A673 (cell line): Measurements from ENCODE around the gene P3H3. TPM values are rescaled to one million over a fixed set of nuclear protein-coding genes. Genes with fewer than 3 reads are reported as not detected.

Experiments used
- BruUV-seq: library from RNA; stranded (reverse); fragments of 400-500 nt; replicated peaks from 2 replicates; lab custom pipeline; 2021; lab: Mats Ljungman, UMichigan
- CTCF ChIA-PET: fragments of 300-600 bp; sonication (Branson Sonifier 250); formaldehyde crosslinking; loops from one replicate; lab custom pipeline; 2022; ENCODE audit warnings: antibody characterized with exemption; lab: Charles Lee
- POLR2A ChIA-PET: fragments of 300-600 bp; sonication (Branson Sonifier 250); formaldehyde crosslinking; loops from one replicate; lab custom pipeline; 2022; ENCODE audit warnings: antibody characterized with exemption; ENCODE audit not compliant: low non-redundant PET; lab: Charles Lee
- DNase-seq: peaks from one replicate; pipeline ENCODE4 v3.0.0-alpha.2; 2015; ENCODE audit warnings: low spot score
- H3K27ac ChIP-seq: fragments of 200-600 bp; sonication (generic); 2 replicates; pipeline ENCODE4 v1.5.1; 2016; ENCODE audit warnings: mixed run types, low read depth, mild to moderate bottlenecking, mixed read lengths, antibody characterized with exemption, low read length; ENCODE audit not compliant: poor library complexity, severe bottlenecking
- H3K27me3 ChIP-seq: fragments of 200-600 bp; sonication (generic); replicated peaks from 2 replicates; pipeline ENCODE4 v1.6.1; 2017; ENCODE audit warnings: mixed run types, low read depth, mild to moderate bottlenecking, mixed read lengths, antibody characterized with exemption, low read length; ENCODE audit not compliant: insufficient read depth, poor library complexity
- H3K36me3 ChIP-seq: fragments of 200-600 bp; sonication (generic); 2 replicates; pipeline ENCODE4 v1.6.1; 2016; ENCODE audit warnings: mixed run types, mild to moderate bottlenecking, mixed read lengths, antibody characterized with exemption, low read length; ENCODE audit not compliant: insufficient read depth, poor library complexity, severe bottlenecking
- H3K4me1 ChIP-seq: fragments of 200-600 bp; sonication (generic); 2 replicates; pipeline ENCODE4 v1.6.1; 2017; ENCODE audit warnings: mixed run types, mild to moderate bottlenecking, mixed read lengths, antibody characterized with exemption, low read length; ENCODE audit not compliant: insufficient read depth, poor library complexity, severe bottlenecking
- H3K4me3 ChIP-seq: fragments of 200-600 bp; sonication (generic); 2 replicates; pipeline ENCODE4 v1.5.1; 2016; ENCODE audit warnings: low read depth, mixed run types, mild to moderate bottlenecking, mixed read lengths, low read length; ENCODE audit not compliant: poor library complexity, severe bottlenecking
- H3K9me3 ChIP-seq: fragments of 200-600 bp; sonication (generic); 2 replicates; pipeline ENCODE4 v1.6.1; 2016; ENCODE audit warnings: mixed run types, low read depth, mild to moderate bottlenecking, mixed read lengths, antibody characterized with exemption, low read length; ENCODE audit not compliant: poor library complexity, severe bottlenecking
- EZH2 ChIP-seq: fragments of 200-600 bp; sonication (generic); IDR thresholded peaks from 2 replicates; pipeline ENCODE4 v1.6.1; 2017; ENCODE audit warnings: borderline replicate concordance, low read depth, mild to moderate bottlenecking, mixed read lengths, antibody characterized with exemption, low read length; ENCODE audit not compliant: poor library complexity, severe bottlenecking
- intact Hi-C: fragments of 100-400 bp; cut with micrococcal nuclease; formaldehyde crosslinking; loops from one replicate; pipeline ENCODE4 v1.10.0; 2022; ENCODE audit not compliant: unreplicated experiment
- total RNA-seq: library from RNA; stranded (reverse); gene quantifications from 2 replicates; pipeline ENCODE4 v1.2.3, GENCODE V29; 2021
- TF ChIP-seq, protein P1 (sequence below): fragments of 300-800, 200-600 bp; sonication (generic); conservative IDR thresholded peaks from 2 replicates; pipeline ENCODE4 v1.5.1; 2017; ENCODE audit warnings: low read depth, mild to moderate bottlenecking, antibody characterized with exemption, low read length, moderate library complexity, mixed read lengths

P3H3 gene
- total RNA-seq, 1 experiment from 2014 or later: 45.3 TPM

- ChIA-PET POLR2A (interaction anchor here (0.6 kb wide), 1 partner anchor 77 kb away, joined by 15 read pairs; no protein-coding TSS in a partner anchor), CTCF (no interaction called here)
- Histone ChIP-seq H3K9me3 (no peaks in the 10 kb centered on the region), H3K27me3 (no peaks in the 10 kb centered on the region), H3K4me3 (no peak overlapping the region), H3K4me1 (no peaks in the 10 kb centered on the region), H3K36me3 (no peaks in the 10 kb centered on the region), H3K27ac (no peak overlapping the region)
- no peak for DNase-seq
- TF ChIP-seq, protein P1, sequence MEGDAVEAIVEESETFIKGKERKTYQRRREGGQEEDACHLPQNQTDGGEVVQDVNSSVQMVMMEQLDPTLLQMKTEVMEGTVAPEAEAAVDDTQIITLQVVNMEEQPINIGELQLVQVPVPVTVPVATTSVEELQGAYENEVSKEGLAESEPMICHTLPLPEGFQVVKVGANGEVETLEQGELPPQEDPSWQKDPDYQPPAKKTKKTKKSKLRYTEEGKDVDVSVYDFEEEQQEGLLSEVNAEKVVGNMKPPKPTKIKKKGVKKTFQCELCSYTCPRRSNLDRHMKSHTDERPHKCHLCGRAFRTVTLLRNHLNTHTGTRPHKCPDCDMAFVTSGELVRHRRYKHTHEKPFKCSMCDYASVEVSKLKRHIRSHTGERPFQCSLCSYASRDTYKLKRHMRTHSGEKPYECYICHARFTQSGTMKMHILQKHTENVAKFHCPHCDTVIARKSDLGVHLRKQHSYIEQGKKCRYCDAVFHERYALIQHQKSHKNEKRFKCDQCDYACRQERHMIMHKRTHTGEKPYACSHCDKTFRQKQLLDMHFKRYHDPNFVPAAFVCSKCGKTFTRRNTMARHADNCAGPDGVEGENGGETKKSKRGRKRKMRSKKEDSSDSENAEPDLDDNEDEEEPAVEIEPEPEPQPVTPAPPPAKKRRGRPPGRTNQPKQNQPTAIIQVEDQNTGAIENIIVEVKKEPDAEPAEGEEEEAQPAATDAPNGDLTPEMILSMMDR: no peak
- TF ChIP-seq EZH2: no peak
- intact Hi-C loops: no loop called here
- no TSS peak for BruUV-seq
Measured at GRCh38 chr12:6786416-6787094, 41.7 kb upstream of the P3H3 start.

DNA sequence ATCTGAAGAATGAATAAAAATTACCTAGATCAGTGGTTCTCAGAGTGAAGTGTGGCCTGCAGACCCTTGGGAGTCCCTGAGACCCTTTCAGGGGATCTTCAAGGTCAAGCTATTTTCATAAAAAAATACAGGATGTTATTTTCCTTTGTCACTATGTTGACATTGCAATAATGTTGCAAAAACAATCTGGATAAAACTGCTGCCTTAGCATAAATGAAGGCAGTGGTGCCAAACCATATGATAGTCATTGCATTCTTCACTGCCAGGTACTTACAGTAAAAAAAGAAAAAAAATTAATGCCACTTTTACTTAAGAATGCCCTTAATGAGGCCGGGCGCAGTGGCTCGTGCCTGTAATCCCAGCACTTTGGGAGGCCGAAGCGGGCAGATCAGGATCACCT is 40.9 kb upstream of the P3H3 start:
- H3K27ac ChIP-seq: no peak overlapping the region
- H3K36me3 ChIP-seq: no peaks in the 10 kb centered on the region
- TF ChIP-seq, protein P1: no peak
- no peak for TF ChIP-seq EZH2
- ChIA-PET POLR2A (interaction anchor here (0.6 kb wide), 1 partner anchor 77 kb away, joined by 15 read pairs; no protein-coding TSS in a partner anchor), CTCF (no interaction called here)
- H3K27me3 ChIP-seq: no peaks in the 10 kb centered on the region
- no peaks in the 10 kb centered on the region for H3K9me3 ChIP-seq
- intact Hi-C loops: no loop called here
- no peak for DNase-seq
- H3K4me1 ChIP-seq: no peaks in the 10 kb centered on the region
- BruUV-seq: no TSS peak
- H3K4me3 ChIP-seq: no peak overlapping the region

DNA sequence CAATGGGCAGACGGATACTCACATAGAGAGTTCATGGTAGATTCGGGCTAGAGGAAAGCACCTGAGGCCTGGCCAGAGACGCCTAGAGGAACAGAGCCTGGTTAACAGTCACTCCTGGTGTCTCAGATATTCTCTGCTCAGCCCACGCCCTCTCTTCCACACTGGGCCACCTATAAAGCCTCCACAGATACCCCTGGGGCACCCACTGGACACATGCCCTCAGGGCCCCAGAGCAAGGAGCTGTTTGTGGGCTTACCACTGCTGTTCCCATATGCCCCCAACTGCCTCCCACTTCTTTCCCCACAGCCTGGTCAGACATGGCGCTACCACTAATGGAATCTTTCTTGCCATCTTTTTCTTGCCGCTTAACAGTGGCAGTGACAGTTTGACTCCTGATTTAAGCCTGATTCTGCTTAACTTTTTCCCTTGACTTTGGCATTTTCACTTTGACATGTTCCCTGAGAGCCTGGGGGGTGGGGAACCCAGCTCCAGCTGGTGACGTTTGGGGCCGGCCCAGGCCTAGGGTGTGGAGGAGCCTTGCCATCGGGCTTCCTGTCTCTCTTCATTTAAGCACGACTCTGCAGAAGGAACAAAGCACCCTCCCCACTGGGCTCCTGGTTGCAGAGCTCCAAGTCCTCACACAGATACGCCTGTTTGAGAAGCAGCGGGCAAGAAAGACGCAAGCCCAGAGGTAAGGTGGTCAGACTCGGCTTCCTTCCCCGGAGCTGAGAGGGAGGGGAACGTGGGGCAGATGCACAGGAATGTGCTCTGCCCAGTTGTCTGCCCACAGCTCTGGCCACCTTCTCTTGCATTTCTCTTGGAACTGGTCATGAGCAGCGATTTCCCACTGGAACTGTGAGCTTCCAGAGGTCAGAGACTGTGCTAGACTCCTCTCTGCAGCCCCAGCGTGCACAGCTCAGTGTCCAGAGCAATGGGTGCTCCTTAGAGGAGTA is 39.0 kb upstream of the P3H3 start, which contains the start of gene CD4:
TSS of gene CD4 (plus strand) at position 557 of the 953 bp plus-strand sequence. CDS start 10,611 bp downstream, outside the sequence.
- ChIA-PET CTCF (no interaction called here), POLR2A (no interaction called here)
- no TSS peak for BruUV-seq

More for the DNA sequence above, 39.0 kb upstream of the P3H3 start, which contains the start of gene CD4:
- intact Hi-C loops: no loop called here
- Histone ChIP-seq H3K36me3 (no peaks in the 10 kb centered on the region), H3K9me3 (no peaks in the 10 kb centered on the region), H3K4me3 (no peak within 1 kb of the TSS), H3K4me1 (no peaks in the 10 kb centered on the region), H3K27me3 (no peaks in the 10 kb centered on the region), H3K27ac (no peak within 1 kb of the TSS)
- DNase-seq: no peak
- TF ChIP-seq EZH2: no peak
- TF ChIP-seq, protein P1: no peak
